Measurements from ENCODE around the gene SLC2A8. TPM values are rescaled to one million over a fixed set of nuclear protein-coding genes. Genes with fewer than 3 reads are reported as not detected.
A peak's percentile ranks its signal among the peaks of the same experiment; 100 is the strongest.

Gene SLC2A8
- total RNA-seq, 2 experiments from 2014 or later: 7.5 to 7.7 TPM

- H3K9me3 Mint-ChIP-seq: no peaks in the 10 kb centered on the region
- CTCF ChIA-PET: interaction anchor here (1.7 to 2.5 kb wide), 2 partner anchors 10 to 12 kb away, joined by 7 to 21 read pairs; partner anchors contain the start of gene SLC2A8
- no peak overlapping the region for H3K27ac Mint-ChIP-seq
- H3K4me1 Mint-ChIP-seq: peaks cover 29% of the 10 kb centered on the region
- DNase-seq: no peak
- POLR2A ChIA-PET: interaction anchor here (2.7 to 3.5 kb wide), 2 partner anchors 10 to 64 kb away, joined by 18 to 21 read pairs; partner anchors contain the start of genes LRSAM1, RPL12 and SLC2A8
- peaks cover 50% of the 10 kb centered on the region for H3K27me3 Mint-ChIP-seq
- no peak overlapping the region for H3K4me3 Mint-ChIP-seq
- no peaks in the 10 kb centered on the region for H3K36me3 Mint-ChIP-seq (ENCODE audit: low read depth)
Measured at GRCh38 chr9:127386981-127387380, 10.0 kb upstream of the SLC2A8 start.

DNA sequence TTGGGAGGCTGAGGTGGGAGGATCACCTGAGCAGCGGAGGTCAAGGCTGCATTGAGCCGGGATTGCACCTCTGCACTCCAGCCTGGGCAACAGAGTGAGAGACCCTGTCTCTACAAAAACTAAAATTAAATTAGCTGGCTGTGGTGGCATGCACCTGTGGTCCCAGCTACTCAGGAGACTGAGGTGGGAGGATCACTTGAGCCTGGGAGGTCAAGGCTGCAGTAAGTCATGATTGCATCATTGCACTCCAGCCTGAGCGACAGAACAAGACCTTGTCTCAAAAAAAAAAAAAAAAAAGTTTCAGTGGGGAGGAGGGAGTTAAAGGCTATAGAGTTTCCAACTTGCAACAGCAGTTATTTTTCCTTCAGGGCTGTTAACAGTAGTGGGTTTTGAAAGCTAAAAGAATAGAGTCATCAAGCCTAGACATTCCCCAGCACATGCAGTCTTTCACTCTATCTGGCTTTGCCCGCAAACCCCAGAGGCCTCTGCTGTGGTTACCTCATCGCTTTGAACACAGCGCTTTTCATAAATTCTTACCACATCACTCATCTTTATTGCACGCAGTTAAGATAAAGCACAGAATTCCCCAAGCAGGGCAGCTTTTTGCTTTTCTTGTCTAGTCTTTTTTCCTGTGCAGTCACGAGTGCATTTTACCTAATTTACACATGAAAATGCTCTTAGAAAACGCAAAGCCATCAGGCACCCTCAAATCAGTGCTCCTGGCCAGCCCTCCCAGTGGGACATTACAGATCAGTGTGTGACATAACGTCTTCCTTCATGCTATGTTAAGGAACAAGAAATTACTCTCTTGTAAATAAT lies 8.7 kb upstream of the SLC2A8 start:
- peak overlapping the region; percentile 32 for H3K27ac Mint-ChIP-seq
- CTCF ChIA-PET: interaction anchor here (0.7 to 2.5 kb wide), 4 partner anchors 9 to 257 kb away, joined by 3 to 21 read pairs (median 5); partner anchors contain the start of gene SLC2A8
- POLR2A ChIA-PET: interaction anchor here (0.6 to 3.5 kb wide), 10 partner anchors 9 to 639 kb away, joined by 3 to 21 read pairs (median 4); partner anchors contain the start of genes LRSAM1, RPL12 and SLC2A8
- H3K36me3 Mint-ChIP-seq (ENCODE audit: low read depth): no peaks in the 10 kb centered on the region
- H3K27me3 Mint-ChIP-seq: peaks cover 50% of the 10 kb centered on the region
- H3K4me1 Mint-ChIP-seq: peaks cover 29% of the 10 kb centered on the region
- no peaks in the 10 kb centered on the region for H3K9me3 Mint-ChIP-seq
- DNase-seq: peak; percentile 90
- H3K4me3 Mint-ChIP-seq: peak overlapping the region; percentile 38

DNA sequence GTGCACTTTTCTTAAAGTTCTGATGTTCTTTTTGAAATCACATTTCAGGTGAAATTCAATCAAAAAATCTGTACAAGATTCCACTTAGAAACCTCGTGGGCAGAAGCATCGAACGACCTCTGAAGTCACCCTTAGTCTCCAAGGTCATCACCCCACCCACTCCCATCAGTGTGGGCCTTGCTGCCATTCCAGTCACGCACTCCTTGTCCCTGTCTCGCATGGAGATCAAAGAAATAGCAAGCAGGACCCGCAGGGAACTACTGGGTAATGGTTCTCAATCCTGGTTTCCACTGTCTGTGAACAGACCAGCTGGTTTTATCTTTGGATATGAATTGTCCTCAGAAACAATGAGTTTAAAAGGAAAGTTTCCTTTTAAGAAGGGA lies 8.1 kb upstream of the SLC2A8 start:
- peak overlapping the region; percentile 32 for H3K27ac Mint-ChIP-seq
- no peaks in the 10 kb centered on the region for H3K36me3 Mint-ChIP-seq (ENCODE audit: low read depth)
- peaks cover 29% of the 10 kb centered on the region for H3K4me1 Mint-ChIP-seq
- H3K9me3 Mint-ChIP-seq: no peaks in the 10 kb centered on the region
- ChIA-PET POLR2A (interaction anchor here (0.6 to 3.5 kb wide), 8 partner anchors 8 to 540 kb away, joined by 3 to 21 read pairs (median 4); partner anchors contain the start of genes LRSAM1, RPL12 and SLC2A8), CTCF (interaction anchor here (1.0 to 2.5 kb wide), 2 partner anchors 8 to 61 kb away, joined by 3 to 21 read pairs; partner anchors contain the start of gene SLC2A8)
- H3K4me3 Mint-ChIP-seq: no peak overlapping the region
- H3K27me3 Mint-ChIP-seq: peaks cover 48% of the 10 kb centered on the region
- no peak for DNase-seq

GRCh38 chr9:127389381-127390247 lies 7.4 kb upstream of the SLC2A8 start:
- POLR2A ChIA-PET: interaction anchor here (1.7 to 3.5 kb wide), 2 partner anchors 62 to 404 kb away, joined by 4 to 21 read pairs; partner anchors contain the start of genes LRSAM1 and RPL12
- CTCF ChIA-PET: interaction anchor here (1.0 to 2.5 kb wide), 2 partner anchors 7 to 60 kb away, joined by 3 to 21 read pairs; partner anchors contain the start of gene SLC2A8
- Mint-ChIP-seq H3K27me3 (peaks cover 45% of the 10 kb centered on the region), H3K4me3 (no peak overlapping the region), H3K36me3 (ENCODE audit: low read depth) (no peaks in the 10 kb centered on the region), H3K4me1 (peaks cover 29% of the 10 kb centered on the region), H3K9me3 (no peaks in the 10 kb centered on the region), H3K27ac (no peak overlapping the region)
- DNase-seq: no peak

DNA sequence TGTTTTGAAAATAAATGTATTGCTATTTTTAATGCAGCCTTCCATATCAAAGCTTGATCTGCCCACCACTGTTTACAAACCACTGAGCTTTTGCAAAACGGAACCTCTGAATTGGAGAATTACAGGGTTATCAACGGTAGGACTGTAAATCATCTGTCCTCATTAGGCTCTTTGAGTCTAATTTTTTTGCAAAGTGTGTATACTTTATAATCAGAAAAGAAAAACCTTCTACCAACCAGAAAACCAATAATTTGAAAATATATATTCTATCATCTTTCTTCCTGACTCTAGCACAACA lies 6.8 kb upstream of the SLC2A8 start:
- H3K36me3 Mint-ChIP-seq (ENCODE audit: low read depth): no peaks in the 10 kb centered on the region
- peaks cover 45% of the 10 kb centered on the region for H3K27me3 Mint-ChIP-seq
- no peak overlapping the region for H3K27ac Mint-ChIP-seq
- H3K9me3 Mint-ChIP-seq: no peaks in the 10 kb centered on the region
- no peak for DNase-seq
- H3K4me3 Mint-ChIP-seq: no peak overlapping the region
- POLR2A ChIA-PET: interaction anchor here (3.5 kb wide), 1 partner anchor 61 kb away, joined by 21 read pairs; the partner anchor contains the start of genes LRSAM1 and RPL12
- CTCF ChIA-PET: no interaction called here
- peaks cover 29% of the 10 kb centered on the region for H3K4me1 Mint-ChIP-seq

DNA sequence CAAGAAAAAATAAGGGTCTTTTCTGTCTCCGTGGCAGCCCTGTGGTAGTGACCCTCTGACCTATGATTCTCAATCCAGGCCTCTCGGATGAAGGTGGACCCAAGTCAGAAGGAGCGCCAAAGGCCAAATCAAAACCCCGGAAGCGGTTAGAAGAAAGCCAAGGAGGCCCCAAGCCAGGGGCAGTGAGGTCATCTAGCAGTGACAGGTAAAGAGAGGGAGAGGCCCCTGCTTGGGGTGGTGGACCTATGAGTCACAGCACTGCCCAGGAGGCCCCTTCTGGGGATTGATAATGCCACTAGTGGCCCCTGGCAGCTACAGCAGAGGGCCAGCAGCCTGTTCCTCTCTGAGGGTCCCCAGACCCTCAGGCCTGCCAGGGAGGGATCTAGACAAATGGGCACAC lies 6.4 kb upstream of the SLC2A8 start:
- peaks cover 45% of the 10 kb centered on the region for H3K27me3 Mint-ChIP-seq
- H3K4me3 Mint-ChIP-seq: no peak overlapping the region
- peaks cover 30% of the 10 kb centered on the region for H3K4me1 Mint-ChIP-seq
- H3K9me3 Mint-ChIP-seq: no peaks in the 10 kb centered on the region
- POLR2A ChIA-PET: no interaction called here
- DNase-seq: no peak
- H3K36me3 Mint-ChIP-seq (ENCODE audit: low read depth): no peaks in the 10 kb centered on the region
- H3K27ac Mint-ChIP-seq: no peak overlapping the region
- CTCF ChIA-PET: no interaction called here

DNA sequence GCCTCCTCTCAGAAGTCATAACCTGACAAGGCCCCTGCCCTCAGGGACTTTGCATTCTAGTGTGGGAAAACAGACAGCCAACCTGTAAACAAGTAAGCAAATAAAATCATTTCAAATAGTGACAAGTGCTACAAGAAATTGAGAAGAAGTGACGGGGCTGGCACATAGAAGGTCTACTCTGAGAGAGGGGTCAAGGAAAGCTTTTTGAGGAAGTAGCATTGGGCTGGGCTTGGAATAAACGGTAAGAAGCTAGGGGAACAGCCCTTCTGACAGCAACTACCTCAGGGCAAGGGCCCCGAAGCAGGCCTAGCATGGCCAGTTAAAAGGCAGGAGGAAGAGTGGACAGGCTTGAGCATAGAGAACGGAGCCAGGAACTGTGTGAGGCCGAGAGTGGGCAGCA lies 4.8 kb upstream of the SLC2A8 start:
- ChIA-PET CTCF (no interaction called here), POLR2A (interaction anchor here (0.7 to 1.2 kb wide), 2 partner anchors 13 to 58 kb away, joined by 3 to 4 read pairs; no protein-coding TSS in a partner anchor)
- no peaks in the 10 kb centered on the region for H3K36me3 Mint-ChIP-seq (ENCODE audit: low read depth)
- no peak for DNase-seq
- peaks cover 38% of the 10 kb centered on the region for H3K27me3 Mint-ChIP-seq
- H3K27ac Mint-ChIP-seq: no peak overlapping the region
- H3K4me1 Mint-ChIP-seq: peaks cover 35% of the 10 kb centered on the region
- no peak overlapping the region for H3K4me3 Mint-ChIP-seq
- H3K9me3 Mint-ChIP-seq: no peaks in the 10 kb centered on the region

DNA sequence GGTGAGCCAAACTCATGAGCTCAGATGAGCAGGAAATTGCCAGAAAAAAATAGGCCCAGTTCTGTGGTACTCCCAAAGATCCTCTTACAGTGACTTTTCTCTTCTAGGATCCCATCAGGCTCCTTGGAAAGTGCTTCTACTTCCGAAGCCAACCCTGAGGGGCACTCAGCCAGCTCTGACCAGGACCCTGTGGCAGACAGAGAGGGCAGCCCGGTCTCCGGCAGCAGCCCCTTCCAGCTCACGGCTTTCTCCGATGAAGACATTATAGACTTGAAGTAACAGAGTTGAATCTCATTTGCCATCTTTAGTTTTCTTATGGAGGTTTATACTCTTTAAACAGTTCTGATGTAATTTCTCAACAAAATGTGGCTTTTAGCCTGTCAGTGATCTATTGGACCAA lies 4.0 kb upstream of the SLC2A8 start:
- Mint-ChIP-seq H3K36me3 (ENCODE audit: low read depth) (no peaks in the 10 kb centered on the region), H3K4me1 (peaks cover 33% of the 10 kb centered on the region), H3K27ac (no peak overlapping the region), H3K4me3 (no peak overlapping the region), H3K9me3 (no peaks in the 10 kb centered on the region), H3K27me3 (peaks cover 38% of the 10 kb centered on the region)
- POLR2A ChIA-PET: interaction anchor here (0.7 to 1.2 kb wide), 2 partner anchors 14 to 58 kb away, joined by 3 to 4 read pairs; no protein-coding TSS in a partner anchor
- no peak for DNase-seq
- CTCF ChIA-PET: interaction anchor here (0.9 kb wide), 1 partner anchor 178 kb away, joined by 3 read pairs; no protein-coding TSS in a partner anchor

- no peaks in the 10 kb centered on the region for H3K9me3 Mint-ChIP-seq
- ChIA-PET POLR2A (no interaction called here), CTCF (interaction anchor here (0.5 to 0.9 kb wide), 2 partner anchors 67 to 179 kb away, joined by 3 read pairs; no protein-coding TSS in a partner anchor)
- H3K4me3 Mint-ChIP-seq: no peak overlapping the region
- no peak for DNase-seq
- peaks cover 33% of the 10 kb centered on the region for H3K4me1 Mint-ChIP-seq
- H3K27me3 Mint-ChIP-seq: peaks cover 45% of the 10 kb centered on the region
- no peaks in the 10 kb centered on the region for H3K36me3 Mint-ChIP-seq (ENCODE audit: low read depth)
- no peak overlapping the region for H3K27ac Mint-ChIP-seq
Measured at GRCh38 chr9:127393645-127394044, 3.3 kb upstream of the SLC2A8 start.

- no peak overlapping the region for H3K27ac Mint-ChIP-seq
- H3K27me3 Mint-ChIP-seq: peaks cover 41% of the 10 kb centered on the region
- H3K4me1 Mint-ChIP-seq: peaks cover 18% of the 10 kb centered on the region
- H3K36me3 Mint-ChIP-seq (ENCODE audit: low read depth): no peaks in the 10 kb centered on the region
- no peaks in the 10 kb centered on the region for H3K9me3 Mint-ChIP-seq
- no peak for DNase-seq
- POLR2A ChIA-PET: interaction anchor here (0.7 to 4.1 kb wide), 5 partner anchors 8 to 56 kb away, joined by 3 to 54 read pairs (median 14); partner anchors contain the start of genes LRSAM1, RPL12 and ZNF79
- peak overlapping the region; percentile 65 for H3K4me3 Mint-ChIP-seq
- CTCF ChIA-PET: interaction anchor here (1.3 to 1.6 kb wide), 3 partner anchors 54 to 84 kb away, joined by 6 to 7 read pairs (median 7); no protein-coding TSS in a partner anchor
Measured at GRCh38 chr9:127395497-127396252, 1.3 kb upstream of the SLC2A8 start.

DNA sequence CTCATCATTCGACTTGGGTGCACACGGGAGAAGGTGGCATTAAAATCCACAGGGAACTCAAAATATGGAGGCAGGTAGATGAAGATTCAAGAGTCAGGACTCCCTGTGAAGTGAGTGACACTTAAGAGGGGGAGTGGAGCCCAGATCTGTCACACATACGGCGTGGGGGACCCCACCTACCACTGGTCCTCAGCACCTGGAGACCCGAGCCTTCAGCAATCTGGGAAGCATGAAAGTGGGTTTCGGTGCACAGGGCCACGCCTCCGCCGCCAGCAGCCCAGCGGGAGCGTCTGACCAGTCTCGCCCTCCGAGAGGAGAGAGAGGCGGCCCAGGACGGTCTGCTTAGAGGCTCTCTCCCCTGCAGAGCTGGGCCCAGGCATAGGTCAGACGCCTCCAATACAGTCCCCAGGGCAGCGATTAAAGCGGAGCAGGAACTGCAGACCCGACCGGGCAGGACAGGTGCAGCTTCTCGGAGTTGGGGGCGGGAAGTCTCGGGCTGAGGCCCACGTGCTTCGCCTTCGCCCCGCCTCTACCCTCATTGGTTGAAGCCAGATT lies 639 bp upstream of the SLC2A8 start:
- CTCF ChIA-PET: interaction anchor here (0.8 to 2.1 kb wide), 20 partner anchors 8 to 338 kb away, joined by 3 to 21 read pairs (median 6); partner anchors contain the start of genes LRSAM1, RPL12, TOR2A and ZNF79
- Mint-ChIP-seq H3K27me3 (peaks cover 41% of the 10 kb centered on the region), H3K4me3 (peak overlapping the region; percentile 65), H3K9me3 (no peaks in the 10 kb centered on the region), H3K27ac (no peak overlapping the region), H3K36me3 (ENCODE audit: low read depth) (no peaks in the 10 kb centered on the region), H3K4me1 (peaks cover 18% of the 10 kb centered on the region)
- DNase-seq: no peak
- POLR2A ChIA-PET: interaction anchor here (0.7 to 4.1 kb wide), 9 partner anchors 9 to 411 kb away, joined by 3 to 54 read pairs (median 4); partner anchors contain the start of genes CDK9, LRSAM1, RPL12 and ZNF79
